ENCODE data around the gene WNT9A.
A peak's percentile ranks its signal among the peaks of the same experiment; 100 is the strongest.

Gene WNT9A

GRCh38 chr1:227894831-227895451 is 52.8 kb downstream of the WNT9A start:
- DNase-seq = no peak

DNA sequence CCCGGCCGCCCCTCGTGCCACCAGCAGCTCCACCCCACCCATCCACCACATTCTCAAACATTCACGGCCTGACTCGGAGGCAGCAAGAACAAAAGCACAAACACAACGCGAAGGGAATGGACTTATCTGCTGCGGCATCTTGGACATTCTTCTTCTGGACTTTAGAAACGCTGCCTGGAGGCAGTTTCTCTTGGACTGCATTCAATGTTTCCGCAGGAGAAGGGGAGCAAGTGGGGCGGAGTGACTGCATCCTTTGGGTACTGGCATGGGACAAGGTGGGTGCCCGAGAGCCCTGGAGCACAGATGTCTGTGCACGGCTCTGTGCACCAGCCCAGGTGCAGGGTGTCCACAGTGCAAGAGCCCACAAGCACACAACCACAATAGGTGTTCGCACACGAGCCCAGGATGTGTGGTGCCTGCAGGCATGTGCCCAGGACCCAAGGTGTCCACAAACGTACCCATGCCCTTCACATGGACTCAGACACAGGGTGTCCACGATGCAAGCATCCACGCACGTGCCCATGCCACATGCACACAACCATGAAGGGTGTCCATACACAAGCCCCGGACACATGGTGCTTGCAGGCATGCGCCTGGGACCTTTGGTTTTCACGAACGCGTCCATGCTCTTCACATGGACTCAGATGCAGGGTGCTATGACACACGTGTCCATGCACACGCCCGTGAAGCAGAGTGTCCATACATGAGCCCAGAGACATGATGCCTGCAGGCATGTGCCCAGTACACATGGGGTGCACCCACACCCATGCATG is 53.6 kb downstream of the WNT9A start:
- no peak for DNase-seq

DNA sequence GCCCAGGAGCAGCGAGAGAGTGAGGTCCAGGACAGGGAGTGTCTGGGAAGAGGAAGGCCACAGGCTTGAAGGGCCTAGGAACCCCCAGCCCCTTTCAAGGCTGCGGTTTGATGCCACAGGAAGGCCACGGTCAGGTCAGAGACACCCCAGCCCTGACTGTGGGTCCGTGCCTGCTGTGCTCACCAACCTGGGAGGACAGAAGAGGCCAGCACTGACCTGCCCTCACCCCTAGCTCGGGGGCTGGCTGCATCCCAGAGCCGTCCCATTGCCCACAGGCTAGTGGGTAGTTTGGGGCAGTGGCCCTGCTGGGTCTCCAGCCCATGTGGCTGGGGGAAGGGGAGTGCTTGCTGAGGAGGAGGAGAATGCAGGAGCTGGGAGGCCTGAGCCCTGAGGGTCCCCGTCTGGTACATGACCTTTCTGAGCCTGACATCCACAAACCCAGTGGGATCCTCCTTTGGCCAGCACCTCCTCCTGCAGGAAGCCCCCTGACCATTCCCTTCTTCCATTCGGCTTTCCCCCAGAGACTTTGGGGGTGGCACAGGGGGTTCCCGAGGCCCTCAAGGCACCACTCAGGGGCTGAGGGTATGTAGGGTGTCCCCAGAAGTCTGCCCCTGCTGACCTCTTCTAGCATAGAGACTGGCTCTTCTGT is 54.3 kb downstream of the WNT9A start:
- no peak for DNase-seq

GRCh38 chr1:227892489-227893299 is 55.0 kb downstream of the WNT9A start:
- no peak for DNase-seq

- no peak for DNase-seq
These were observed 55.7 kb downstream of the WNT9A start for GRCh38 chr1:227891955-227892488.

- no peak for DNase-seq
These were observed 56.3 kb downstream of the WNT9A start for GRCh38 chr1:227891223-227891954.

DNA sequence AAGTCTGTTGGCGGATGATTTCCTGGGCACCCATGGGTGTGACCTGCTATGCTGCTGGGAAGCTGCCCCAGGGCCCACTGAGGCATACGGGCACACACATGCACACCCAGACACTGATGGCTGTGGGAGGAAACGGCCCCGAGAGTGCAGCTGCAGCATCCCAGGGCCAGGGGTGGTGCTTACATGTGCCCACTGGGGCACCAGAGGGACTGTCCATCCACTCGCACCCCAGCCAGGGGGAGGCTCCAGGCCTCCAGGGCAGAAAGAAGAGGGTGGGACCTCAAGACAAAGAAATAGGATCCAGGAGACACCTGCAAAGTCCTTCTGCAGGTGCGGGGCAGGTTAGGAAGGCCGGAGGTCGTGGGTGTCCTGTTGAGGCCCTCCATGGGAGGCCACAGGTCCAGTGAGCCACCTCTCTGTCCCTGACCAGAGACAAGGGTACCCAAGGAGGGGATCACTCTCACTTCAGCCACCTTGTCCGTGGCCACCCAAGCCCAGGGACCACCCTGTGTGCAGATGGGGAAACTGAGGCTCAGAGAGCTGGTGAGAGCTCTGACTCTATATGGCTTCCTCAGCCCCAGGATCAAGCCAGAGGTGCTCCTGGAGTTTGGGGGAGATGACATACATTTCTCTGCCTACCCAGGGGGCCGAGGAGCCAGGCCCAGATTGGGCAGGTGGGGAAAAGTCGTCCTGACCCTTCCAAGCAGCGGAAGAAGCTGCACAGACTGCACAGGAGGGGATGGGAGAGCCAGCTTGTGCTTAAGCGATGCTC is 57.1 kb downstream of the WNT9A start:
- DNase-seq = no peak

- no peak for DNase-seq
These were observed 57.8 kb downstream of the WNT9A start for GRCh38 chr1:227889863-227890405.

DNA sequence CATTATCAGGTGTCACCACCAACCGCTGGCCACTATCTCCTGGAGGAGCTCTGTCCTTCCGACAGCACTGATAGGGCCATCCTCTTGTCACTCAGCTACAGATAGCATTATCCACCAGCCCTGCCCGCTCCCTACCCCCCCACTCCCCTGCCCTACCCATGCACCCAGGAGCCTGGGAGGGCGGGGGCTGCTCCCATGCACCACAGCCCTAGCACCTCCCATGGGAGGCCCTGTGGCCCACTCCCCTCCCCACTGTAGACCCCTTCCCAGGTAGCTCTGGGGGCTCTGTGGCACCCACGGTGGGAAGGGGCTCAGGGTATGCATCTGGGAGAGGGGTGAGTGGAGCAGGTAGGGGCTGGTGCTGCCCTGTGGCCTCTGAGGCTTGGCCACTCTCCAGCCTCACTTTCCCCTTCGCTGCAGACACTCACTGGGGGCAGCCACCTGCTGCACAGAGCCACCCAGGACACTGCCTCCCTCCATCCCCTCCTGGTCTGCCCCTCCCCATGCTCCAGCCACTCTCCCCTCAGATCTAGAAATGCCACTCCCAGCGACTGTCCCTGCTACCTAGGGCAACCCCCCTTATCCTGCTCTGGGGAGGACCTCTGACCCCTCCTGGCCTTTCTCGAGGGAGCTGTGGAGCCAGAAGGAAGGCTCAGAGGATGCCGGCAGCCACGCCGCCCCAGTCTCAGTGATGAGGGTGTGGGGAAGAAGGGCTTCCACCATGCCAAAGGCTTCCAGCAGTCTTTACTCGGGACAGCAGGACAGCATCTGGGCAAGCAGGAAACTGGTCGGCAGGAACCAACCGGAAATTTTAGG is 58.5 kb downstream of the WNT9A start:
- DNase-seq = no peak

GRCh38 chr1:227888404-227889046 is 59.2 kb downstream of the WNT9A start:
- no peak for DNase-seq

DNA sequence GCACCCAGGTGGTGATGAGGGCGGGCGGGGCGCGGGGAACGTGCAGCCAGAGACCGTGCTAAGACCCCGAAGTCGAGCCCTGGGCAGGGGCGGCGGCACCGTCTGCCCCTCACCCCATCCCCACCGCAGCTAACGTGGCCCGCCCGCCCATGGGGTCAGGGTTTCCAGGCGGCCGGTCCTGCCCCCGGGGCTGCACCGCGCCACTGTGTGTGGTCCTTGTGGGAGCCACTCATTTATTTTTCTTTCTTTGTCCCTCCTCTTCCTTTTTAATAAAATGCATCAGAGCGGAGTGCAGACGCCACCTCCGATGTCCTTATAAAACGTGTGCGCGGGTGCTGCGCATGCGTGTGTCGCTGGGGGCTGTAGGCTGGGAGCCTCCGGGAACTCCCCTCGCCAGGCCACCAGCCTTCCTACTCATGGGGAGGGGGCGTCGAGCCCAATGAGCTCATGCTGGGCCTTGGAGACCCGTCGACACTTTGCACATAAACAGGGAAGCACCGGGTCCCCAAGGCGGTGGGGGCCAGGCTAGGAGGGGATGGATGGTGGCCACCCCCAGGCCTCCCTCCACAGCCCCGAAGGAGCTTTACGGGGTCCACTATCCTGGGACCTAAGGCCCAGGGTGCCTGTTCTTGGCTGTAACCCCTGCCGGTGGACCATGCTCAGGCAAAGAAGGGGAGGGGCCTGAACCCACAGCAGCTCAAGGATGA is 59.9 kb downstream of the WNT9A start:
- no peak for DNase-seq

DNA sequence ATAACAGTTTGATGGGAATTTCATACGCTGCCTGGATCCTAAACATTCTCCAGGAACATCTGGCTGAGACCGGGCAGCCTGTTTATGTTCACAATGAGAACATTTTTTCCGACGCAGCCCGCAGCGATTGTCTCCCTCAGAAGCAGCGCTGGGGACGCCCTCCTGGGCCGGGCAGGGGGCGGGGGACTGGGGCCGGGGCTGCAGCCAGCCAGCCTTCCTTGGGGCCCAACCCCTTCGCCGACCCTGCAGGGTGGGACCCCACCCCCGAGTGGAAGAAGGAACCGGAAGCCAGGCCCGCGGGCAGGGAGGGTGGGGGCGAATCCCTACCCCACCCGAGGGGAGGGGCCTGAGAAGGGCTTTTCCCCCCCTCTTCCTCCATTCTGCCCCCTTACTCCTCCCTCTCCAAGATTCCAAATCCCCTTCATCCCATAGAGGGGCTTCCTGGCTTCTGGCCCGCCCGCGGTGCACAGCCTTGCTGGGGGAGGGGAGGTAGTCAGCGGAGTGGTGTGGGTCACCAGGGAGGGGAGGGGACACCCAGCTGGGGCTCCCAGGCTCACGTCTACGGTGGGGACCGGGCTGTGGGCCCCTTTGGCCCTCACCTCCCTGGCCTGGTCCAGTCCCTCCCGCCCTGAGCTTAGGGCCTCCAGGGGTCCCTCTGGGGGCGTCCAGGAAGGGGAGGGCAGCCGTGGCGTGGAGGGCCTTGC is 60.6 kb downstream of the WNT9A start:
- DNase-seq = peak; percentile 21

GRCh38 chr1:227886503-227886961 is 61.2 kb downstream of the WNT9A start:
- no peak for DNase-seq

DNA sequence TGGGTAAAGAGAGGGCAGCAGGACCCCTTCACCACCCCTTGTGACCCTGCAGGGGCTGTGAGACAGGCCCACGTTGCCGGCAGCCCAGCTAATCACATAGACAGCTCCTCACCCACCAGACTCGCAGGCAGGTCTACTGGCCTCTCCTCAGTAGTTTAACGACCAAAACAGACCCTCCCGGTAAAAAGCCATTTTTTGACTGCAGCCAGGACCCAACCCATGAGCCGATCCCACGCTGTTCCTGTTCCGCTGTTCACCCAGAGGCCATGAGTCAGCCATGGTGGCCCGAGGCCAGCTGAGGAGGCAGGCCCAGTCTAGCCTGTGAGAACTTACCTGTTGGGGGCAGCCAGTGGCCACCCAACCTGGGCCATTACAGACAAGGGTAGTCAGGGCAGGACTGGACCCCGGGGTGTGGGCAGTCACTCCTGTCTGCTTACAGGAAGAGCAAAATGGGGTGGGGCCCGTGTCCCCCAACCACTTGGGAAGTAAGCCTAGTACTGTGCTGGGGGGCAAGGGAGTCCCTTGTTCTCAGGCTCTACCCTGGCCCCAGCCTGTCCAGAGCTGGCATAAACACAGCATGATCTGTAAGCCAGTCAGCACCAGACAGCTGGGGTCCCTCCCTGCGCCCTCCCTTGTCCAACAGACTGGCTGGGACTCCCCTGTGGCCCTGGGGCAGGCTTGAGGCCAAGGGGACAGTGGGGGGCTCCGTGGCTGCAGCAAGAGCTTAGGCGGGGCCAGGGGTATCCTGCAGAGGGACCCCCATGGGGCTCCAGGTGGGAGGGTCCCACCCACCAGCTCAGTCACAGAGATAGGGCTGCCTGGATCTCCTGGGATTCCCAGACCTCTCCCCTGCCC is 61.9 kb downstream of the WNT9A start:
- DNase-seq = no peak

GRCh38 chr1:227885135-227885647 is 62.5 kb downstream of the WNT9A start:
- no peak for DNase-seq

GRCh38 chr1:227884370-227885134 is 63.2 kb downstream of the WNT9A start:
- DNase-seq = no peak

Data from NCI-H2171 treated with DMSO at 0.1 percent for 48 hours (cell line).